ENCODE measurements around the gene INSR. TPM values are rescaled to one million over a fixed set of nuclear protein-coding genes. Genes with fewer than 3 reads are reported as not detected.

INSR gene
- total RNA-seq, 1 donor from 2014 or later, result 32.5 TPM

- H3K36me3 Mint-ChIP-seq (ENCODE audit: low read depth), result no peaks in the 10 kb centered on the region
- DNase-seq (ENCODE audit: low spot score), result no peak
- peaks cover 6% of the 10 kb centered on the region for H3K4me1 Mint-ChIP-seq (ENCODE audit: low read depth)
- no peak for TF ChIP-seq CTCF (IDR thresholded peaks at IDR 0.05)
- H3K4me3 Mint-ChIP-seq (ENCODE audit: unreplicated experiment), result no peak overlapping the region
- H3K9me3 Mint-ChIP-seq (ENCODE audit: low read depth), result no peaks in the 10 kb centered on the region
- H3K27ac Mint-ChIP-seq (ENCODE audit: unreplicated experiment), result no peak overlapping the region
- H3K27me3 Mint-ChIP-seq (ENCODE audit: low read depth), result no peaks in the 10 kb centered on the region
These were observed 36.8 kb downstream of the INSR start for GRCh38 chr19:7257148-7258040.

GRCh38 chr19:7255631-7256030 lies 38.6 kb downstream of the INSR start:
- DNase-seq (ENCODE audit: low spot score), result no peak
- Mint-ChIP-seq H3K27me3 (ENCODE audit: low read depth) (no peaks in the 10 kb centered on the region), H3K36me3 (ENCODE audit: low read depth) (no peaks in the 10 kb centered on the region), H3K27ac (ENCODE audit: unreplicated experiment) (no peak overlapping the region), H3K9me3 (ENCODE audit: low read depth) (no peaks in the 10 kb centered on the region), H3K4me3 (ENCODE audit: unreplicated experiment) (no peak overlapping the region), H3K4me1 (ENCODE audit: low read depth) (peaks cover 11% of the 10 kb centered on the region)
- TF ChIP-seq CTCF (IDR thresholded peaks at IDR 0.05), result no peak

GRCh38 chr19:7255119-7255518 lies 39.1 kb downstream of the INSR start:
- no peak overlapping the region for H3K4me3 Mint-ChIP-seq (ENCODE audit: unreplicated experiment)
- H3K9me3 Mint-ChIP-seq (ENCODE audit: low read depth), result no peaks in the 10 kb centered on the region
- H3K4me1 Mint-ChIP-seq (ENCODE audit: low read depth), result peaks cover 15% of the 10 kb centered on the region
- H3K27me3 Mint-ChIP-seq (ENCODE audit: low read depth), result no peaks in the 10 kb centered on the region
- no peak overlapping the region for H3K27ac Mint-ChIP-seq (ENCODE audit: unreplicated experiment)
- H3K36me3 Mint-ChIP-seq (ENCODE audit: low read depth), result no peaks in the 10 kb centered on the region
- no peak for DNase-seq (ENCODE audit: low spot score)
- no peak for TF ChIP-seq CTCF (IDR thresholded peaks at IDR 0.05)

- H3K27me3 Mint-ChIP-seq (ENCODE audit: low read depth), result no peaks in the 10 kb centered on the region
- DNase-seq (ENCODE audit: low spot score), result no peak
- peaks cover 18% of the 10 kb centered on the region for H3K4me1 Mint-ChIP-seq (ENCODE audit: low read depth)
- H3K4me3 Mint-ChIP-seq (ENCODE audit: unreplicated experiment), result no peak overlapping the region
- no peak for TF ChIP-seq CTCF (IDR thresholded peaks at IDR 0.05)
- no peak overlapping the region for H3K27ac Mint-ChIP-seq (ENCODE audit: unreplicated experiment)
- H3K36me3 Mint-ChIP-seq (ENCODE audit: low read depth), result no peaks in the 10 kb centered on the region
- H3K9me3 Mint-ChIP-seq (ENCODE audit: low read depth), result no peaks in the 10 kb centered on the region
These were observed 39.6 kb downstream of the INSR start for GRCh38 chr19:7254590-7254989.

GRCh38 chr19:7252364-7252763 lies 41.9 kb downstream of the INSR start:
- peaks cover 26% of the 10 kb centered on the region for H3K4me1 Mint-ChIP-seq (ENCODE audit: low read depth)
- H3K36me3 Mint-ChIP-seq (ENCODE audit: low read depth), result no peaks in the 10 kb centered on the region
- H3K4me3 Mint-ChIP-seq (ENCODE audit: unreplicated experiment), result no peak overlapping the region
- peaks cover under 1% of the 10 kb centered on the region for H3K9me3 Mint-ChIP-seq (ENCODE audit: low read depth)
- TF ChIP-seq CTCF (IDR thresholded peaks at IDR 0.05), result no peak
- H3K27me3 Mint-ChIP-seq (ENCODE audit: low read depth), result no peaks in the 10 kb centered on the region
- no peak overlapping the region for H3K27ac Mint-ChIP-seq (ENCODE audit: unreplicated experiment)
- peak; percentile 53 for DNase-seq (ENCODE audit: low spot score)
